MM.1S (cell line): ENCODE data around the gene TTC19.

Source experiments
- DNase-seq: peaks from one replicate; pipeline ENCODE4 v3.0.0-alpha.2; 2015
- H2AFZ ChIP-seq: fragments of 300-600 bp; sonication (generic); 2 replicates; pipeline ENCODE4 v1.6.0; 2016; ENCODE audit warnings: antibody characterized with exemption, low read length
- H3F3A ChIP-seq: fragments of 300-600 bp; sonication (generic); 2 replicates; pipeline ENCODE4 v1.6.1; 2016; ENCODE audit warnings: mild to moderate bottlenecking, antibody characterized with exemption, low read length, moderate library complexity, mixed read lengths; ENCODE audit not compliant: insufficient read depth
- H3K27ac ChIP-seq: fragments of 300-600 bp; sonication (generic); 2 replicates; pipeline ENCODE4 v1.5.1; 2016; ENCODE audit warnings: mild to moderate bottlenecking, low read length
- H3K27me3 ChIP-seq: fragments of 300-600 bp; sonication (generic); replicated peaks from 2 replicates; pipeline ENCODE4 v1.6.0; 2016; ENCODE audit warnings: low read length; ENCODE audit not compliant: insufficient read depth
- H3K36me3 ChIP-seq: fragments of 300-600 bp; sonication (generic); replicated peaks from 2 replicates; pipeline ENCODE4 v1.6.1; 2016; ENCODE audit warnings: mild to moderate bottlenecking, low read length, mixed read lengths; ENCODE audit not compliant: insufficient read depth
- H3K4me1 ChIP-seq: fragments of 300-600 bp; sonication (generic); 2 replicates; pipeline ENCODE4 v1.6.1; 2016; ENCODE audit warnings: low read length, mixed read lengths
- H3K4me2 ChIP-seq: fragments of 300-600 bp; sonication (generic); 2 replicates; pipeline ENCODE4 v1.6.0; 2016; ENCODE audit warnings: low read depth, low read length
- H3K4me3 ChIP-seq: fragments of 300-600 bp; sonication (generic); 2 replicates; pipeline ENCODE4 v1.5.1; 2016; ENCODE audit warnings: low read length, mixed read lengths
- H3K79me2 ChIP-seq: fragments of 300-600 bp; sonication (generic); 2 replicates; pipeline ENCODE4 v1.6.1; 2016; ENCODE audit warnings: mixed run types, low read length, mixed read lengths
- H3K9ac ChIP-seq: fragments of 300-600 bp; sonication (generic); 2 replicates; pipeline ENCODE4 v1.6.1; 2016; ENCODE audit warnings: low read length, mixed read lengths
- H3K9me2 ChIP-seq: fragments of 300-600 bp; sonication (generic); replicated peaks from 2 replicates; pipeline ENCODE4 v1.6.1; 2016; ENCODE audit warnings: mild to moderate bottlenecking, low read length, mixed read lengths; ENCODE audit not compliant: insufficient read depth
- H3K9me3 ChIP-seq: fragments of 300-600 bp; sonication (generic); replicated peaks from 2 replicates; pipeline ENCODE4 v1.6.1; 2016; ENCODE audit warnings: mild to moderate bottlenecking, low read length, mixed read lengths; ENCODE audit not compliant: insufficient read depth
- H4K20me1 ChIP-seq: fragments of 300-600 bp; sonication (generic); 2 replicates; pipeline ENCODE4 v1.6.1; 2016; ENCODE audit warnings: mild to moderate bottlenecking, low read length, moderate library complexity, mixed read lengths; ENCODE audit not compliant: insufficient read depth
- EZH2 ChIP-seq: fragments of 300-600 bp; sonication (generic); optimal IDR thresholded peaks from 2 replicates; pipeline ENCODE3; 2017; ENCODE audit warnings: low read depth, mild to moderate bottlenecking, antibody characterized with exemption, low read length, mixed read lengths
- EZH2phosphoT487 ChIP-seq: fragments of 300-600 bp; sonication (generic); IDR thresholded peaks from 2 replicates; pipeline ENCODE4 v1.6.1; 2018; ENCODE audit warnings: antibody characterized with exemption, low read length
- TF ChIP-seq, protein P1 (sequence below): fragments of 300-600 bp; sonication (generic); IDR thresholded peaks from 2 replicates; pipeline ENCODE4 v1.5.1; 2016; ENCODE audit warnings: antibody characterized with exemption, low read length, mixed read lengths

The TTC19 gene

DNA sequence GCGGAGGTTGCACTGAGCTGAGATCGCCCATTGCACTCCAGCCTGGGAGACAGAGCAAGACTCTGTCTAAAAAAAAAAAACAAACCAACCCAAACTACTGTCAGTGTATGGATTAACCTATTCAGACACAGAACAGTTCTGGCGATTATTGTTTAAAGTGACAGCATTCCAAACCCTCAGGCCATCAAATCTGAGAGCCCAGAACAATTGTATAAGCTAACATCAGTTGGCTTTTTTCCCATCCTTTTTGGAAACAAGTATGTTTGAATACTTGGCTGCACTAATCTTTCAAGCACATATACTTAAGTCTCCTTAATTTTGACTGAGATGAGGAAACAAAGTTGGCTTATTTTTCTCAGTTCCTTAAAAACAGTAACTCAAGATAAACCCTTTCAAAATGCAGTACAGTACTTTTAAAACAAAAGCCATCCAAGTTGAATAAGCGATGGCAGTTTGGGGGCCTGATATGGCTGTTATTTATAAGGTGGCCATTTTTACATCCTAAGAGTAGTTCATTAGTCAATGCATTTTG, 1.5 kb upstream of the TTC19 start:
- no peaks in the 10 kb centered on the region for H3K9me2 ChIP-seq
- no peak for DNase-seq
- H3F3A ChIP-seq, result peaks cover 6% of the 10 kb centered on the region
- peaks cover 32% of the 10 kb centered on the region for H3K79me2 ChIP-seq
- H4K20me1 ChIP-seq, result peaks cover 3% of the 10 kb centered on the region; the same call in 1 of the 2 replicates
- H3K36me3 ChIP-seq, result peaks cover 3% of the 10 kb centered on the region; the same call in 1 of the 2 replicates
- H3K9ac ChIP-seq, result no peak overlapping the region
- no peak overlapping the region for H3K4me3 ChIP-seq
- no peak overlapping the region for H3K27ac ChIP-seq
- H3K27me3 ChIP-seq, result no peaks in the 10 kb centered on the region
- TF ChIP-seq EZH2phosphoT487 (no peak), EZH2 (no peak)
- TF ChIP-seq, protein P1, sequence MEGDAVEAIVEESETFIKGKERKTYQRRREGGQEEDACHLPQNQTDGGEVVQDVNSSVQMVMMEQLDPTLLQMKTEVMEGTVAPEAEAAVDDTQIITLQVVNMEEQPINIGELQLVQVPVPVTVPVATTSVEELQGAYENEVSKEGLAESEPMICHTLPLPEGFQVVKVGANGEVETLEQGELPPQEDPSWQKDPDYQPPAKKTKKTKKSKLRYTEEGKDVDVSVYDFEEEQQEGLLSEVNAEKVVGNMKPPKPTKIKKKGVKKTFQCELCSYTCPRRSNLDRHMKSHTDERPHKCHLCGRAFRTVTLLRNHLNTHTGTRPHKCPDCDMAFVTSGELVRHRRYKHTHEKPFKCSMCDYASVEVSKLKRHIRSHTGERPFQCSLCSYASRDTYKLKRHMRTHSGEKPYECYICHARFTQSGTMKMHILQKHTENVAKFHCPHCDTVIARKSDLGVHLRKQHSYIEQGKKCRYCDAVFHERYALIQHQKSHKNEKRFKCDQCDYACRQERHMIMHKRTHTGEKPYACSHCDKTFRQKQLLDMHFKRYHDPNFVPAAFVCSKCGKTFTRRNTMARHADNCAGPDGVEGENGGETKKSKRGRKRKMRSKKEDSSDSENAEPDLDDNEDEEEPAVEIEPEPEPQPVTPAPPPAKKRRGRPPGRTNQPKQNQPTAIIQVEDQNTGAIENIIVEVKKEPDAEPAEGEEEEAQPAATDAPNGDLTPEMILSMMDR, result no peak
- H3K9me3 ChIP-seq, result no peaks in the 10 kb centered on the region
- H3K4me2 ChIP-seq, result peak overlapping the region; percentile 92; the same call in 1 of the 2 replicates
- H3K4me1 ChIP-seq, result peaks cover 12% of the 10 kb centered on the region
- no peak overlapping the region for H2AFZ ChIP-seq

DNA sequence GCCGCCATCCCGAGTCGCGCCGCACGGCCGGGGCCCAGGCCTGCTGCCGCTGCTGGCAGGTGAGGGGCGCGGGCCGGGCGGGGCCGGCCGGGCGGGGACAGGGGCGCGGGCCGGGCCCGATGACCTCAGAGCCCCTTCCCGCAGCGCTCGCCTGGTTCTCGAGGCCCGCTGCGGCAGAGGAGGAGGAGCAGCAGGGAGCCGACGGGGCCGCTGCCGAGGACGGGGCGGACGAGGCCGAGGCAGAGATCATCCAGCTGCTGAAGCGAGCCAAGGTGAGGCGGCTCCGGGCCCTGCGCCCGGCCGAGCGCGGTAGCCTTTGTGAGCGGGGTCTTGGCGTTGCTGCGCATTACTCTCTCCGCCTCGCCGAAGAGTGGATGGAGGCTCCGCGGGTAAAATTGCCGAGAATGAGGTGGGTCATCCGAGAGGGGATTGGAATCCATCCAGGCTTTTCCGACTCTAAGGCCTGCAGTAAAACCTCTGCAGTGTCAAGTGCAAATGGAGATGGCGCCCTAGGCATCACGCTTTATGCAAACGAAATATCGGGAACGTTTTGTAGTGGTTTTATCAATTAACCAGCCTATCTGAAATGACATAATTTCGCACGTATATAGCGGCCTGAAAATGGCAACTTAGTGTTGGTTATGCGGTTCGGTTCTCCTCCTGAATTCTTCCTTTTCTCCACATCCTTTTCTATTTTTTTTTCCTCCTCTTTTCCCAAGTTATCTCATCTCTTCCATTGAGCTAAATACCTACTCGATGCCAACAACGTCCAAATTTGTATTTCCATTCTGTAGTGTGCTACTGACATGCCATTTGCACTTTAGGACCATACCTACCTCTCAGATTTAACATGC, 577 bp downstream of the TTC19 start:
- Histone ChIP-seq H3K9me2 (no peaks in the 10 kb centered on the region), H4K20me1 (peaks cover 3% of the 10 kb centered on the region; the same call in 1 of the 2 replicates), H3K36me3 (peaks cover 9% of the 10 kb centered on the region), H3K27me3 (no peaks in the 10 kb centered on the region), H3K4me3 (peak overlapping the region; percentile 93), H3K4me2 (peak overlapping the region; percentile 83), H3K9ac (peak overlapping the region; percentile 94), H3K27ac (peak overlapping the region; percentile 88), H3K79me2 (peaks cover 32% of the 10 kb centered on the region), H2AFZ (peak overlapping the region; percentile 76), H3K4me1 (peaks cover 12% of the 10 kb centered on the region), H3K9me3 (no peaks in the 10 kb centered on the region), H3F3A (peaks cover 6% of the 10 kb centered on the region)
- DNase-seq, result no peak
- TF ChIP-seq, protein P1, result 0 out of 2 replicates have a peak, but pooled peaks have one; percentile 7
- TF ChIP-seq EZH2, result no peak

DNA sequence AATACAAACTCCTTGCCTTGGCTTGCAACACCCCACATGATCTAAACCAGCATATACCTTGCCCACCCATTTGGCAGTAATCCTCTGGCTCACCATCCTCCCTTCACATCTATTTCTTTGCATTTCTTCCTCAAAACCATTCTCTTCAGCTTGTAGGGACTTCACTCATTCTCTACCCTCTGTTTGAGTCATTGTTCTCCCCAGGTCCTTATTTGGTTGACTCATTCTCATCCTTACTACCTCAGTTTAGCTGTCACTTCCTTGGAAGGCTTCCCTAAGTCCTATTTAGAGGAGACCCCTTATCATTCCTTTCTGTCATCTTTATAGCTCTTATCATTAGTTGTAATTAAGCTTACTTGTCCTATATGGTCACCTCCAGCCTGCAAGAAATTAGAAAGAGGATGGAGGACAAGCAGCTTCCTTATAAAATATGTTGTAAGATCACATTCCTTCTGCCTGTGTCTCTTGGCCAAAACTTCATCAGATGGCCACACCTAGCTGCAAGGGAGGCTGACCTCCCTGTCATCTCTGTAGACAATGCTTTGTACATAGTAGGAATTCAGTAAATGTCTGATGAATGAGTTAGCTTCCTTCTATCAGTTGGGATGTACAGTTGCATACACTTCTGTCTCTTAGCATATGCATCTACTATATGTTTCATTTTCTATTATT, 1.7 kb downstream of the TTC19 start:
- peaks cover 12% of the 10 kb centered on the region for H3K4me1 ChIP-seq
- peaks cover 32% of the 10 kb centered on the region for H3K79me2 ChIP-seq
- H3K27me3 ChIP-seq, result no peaks in the 10 kb centered on the region
- H3K4me3 ChIP-seq, result peak overlapping the region; percentile 93
- no peak overlapping the region for H2AFZ ChIP-seq
- no peak overlapping the region for H3K9ac ChIP-seq
- peaks cover 3% of the 10 kb centered on the region; the same call in 1 of the 2 replicates for H4K20me1 ChIP-seq
- H3K36me3 ChIP-seq, result peaks cover 9% of the 10 kb centered on the region
- peaks cover 6% of the 10 kb centered on the region for H3F3A ChIP-seq
- H3K27ac ChIP-seq, result no peak overlapping the region
- H3K9me2 ChIP-seq, result no peaks in the 10 kb centered on the region
- TF ChIP-seq, protein P1, result no peak
- TF ChIP-seq EZH2 (no peak), EZH2phosphoT487 (no peak)
- H3K4me2 ChIP-seq, result peak overlapping the region; percentile 83
- no peak for DNase-seq
- no peaks in the 10 kb centered on the region for H3K9me3 ChIP-seq
